Right cardiac atrium (tissue), 5 donors: Measurements from ENCODE around the gene ZNF215. TPM values are rescaled to one million over a fixed set of nuclear protein-coding genes. Genes with fewer than 3 reads are reported as not detected.

Source experiments
- ATAC-seq, 2 donors: fragments of 200-7000 bp; cut with Tn5 transposase; one replicate each; pipeline versions ENCODE4 v1.8.0 to v1.9.1; 2020; ENCODE audit warnings: moderate library complexity in 2 of 2, mild to moderate bottlenecking in 1 of 2
- DNase-seq, 3 donors: peaks; one replicate each; pipeline ENCODE4 v3.0.0-alpha.2; 2020
- H3K27ac ChIP-seq: one replicate; pipeline ENCODE4 v1.5.1; 2013; ENCODE audit warnings: mild to moderate bottlenecking, low read length, control low read depth, moderate library complexity
- H3K27me3 ChIP-seq: one replicate; pipeline ENCODE4 v1.6.1; 2013; ENCODE audit not compliant: control insufficient read depth, insufficient read depth
- H3K4me1 ChIP-seq: one replicate; pipeline ENCODE4 v1.6.1; 2013; ENCODE audit warnings: low read length; ENCODE audit not compliant: control insufficient read depth, insufficient read depth
- H3K4me3 ChIP-seq: one replicate; pipeline ENCODE4 v1.5.1; 2013; ENCODE audit warnings: low read length, control low read depth
- H3K9me3 ChIP-seq: one replicate; pipeline ENCODE4 v1.6.1; 2013; ENCODE audit warnings: low read length; ENCODE audit not compliant: control insufficient read depth
- WGBS: extraction: QIAGEN DNeasy Blood & Tissue Kit; methylation state at CpG from one replicate; pipeline ENCODE4 v1.1.7; 2013; 5-methylcytosine and 5-hydroxymethylcytosine counted together
- intact Hi-C, 4 donors: fragments of 100-400 bp; cut with DNase I; formaldehyde crosslinking; loops; one replicate each; pipeline versions ENCODE4 v1.11.0 to v1.14.0; 2022 to 2023
- polyA plus RNA-seq: library from polyadenylated mRNA; stranded (reverse); fragments of 200-250 nt; gene quantifications from one replicate; pipeline ENCODE4 v1.2.3, GENCODE V29; 2013
- total RNA-seq, 4 donors: library from RNA; stranded (reverse); fragmentation: NEBNext Ultra II Directional; extraction: Animal tissue kit (Norgen Biotek cat#: 25700); gene quantifications; one replicate each; pipeline ENCODE4 v1.2.1, GENCODE V29; 2021
- donor health status: healthy with polysubstance abuse.
- donor health status: DM: no; HTN: yes; CAD: no.
- donor health status: DM: no; HTN: no; CAD: no.
- donor health status: DM: no; HTN: yes; CAD: no; lungs with severe emphysema.
- donor health status: DM: yes; HTN: yes; CAD: no.

Gene ZNF215
- total and polyA plus RNA-seq, 5 donors: 0.14 to 1.0 (median 0.64) TPM

- WGBS: 48% methylated on average over 11 of the region's 11 CpGs
- ATAC-seq: no peak
- no peaks in the 10 kb centered on the region for H3K9me3 ChIP-seq
- intact Hi-C loops: no loop called here
- DNase-seq: no peak
- no peak overlapping the region for H3K4me3 ChIP-seq
- no peak overlapping the region for H3K27ac ChIP-seq
- H3K27me3 ChIP-seq: no peaks in the 10 kb centered on the region
- H3K4me1 ChIP-seq: no peaks in the 10 kb centered on the region
Measured at GRCh38 chr11:6992457-6993417, 66.5 kb downstream of the ZNF215 start.

DNA sequence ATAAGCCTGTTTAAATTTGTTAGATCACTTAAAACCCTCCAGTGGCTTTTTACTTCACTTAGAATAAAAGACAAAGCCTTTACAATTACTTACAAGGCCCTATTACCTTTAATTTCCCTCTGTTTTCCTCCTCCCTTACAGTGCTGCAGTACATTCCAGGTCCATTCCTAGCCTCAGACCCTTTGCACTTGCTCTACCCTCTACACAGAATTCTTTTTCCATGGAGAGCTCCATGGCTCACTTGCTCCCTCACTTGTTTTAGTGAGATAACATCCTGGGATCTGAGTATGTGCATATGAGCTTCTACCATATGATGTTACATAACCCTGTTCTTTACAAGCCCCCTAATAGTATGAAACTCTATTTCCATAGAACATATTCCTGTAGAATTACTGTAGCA, 69.5 kb downstream of the ZNF215 start:
- intact Hi-C loops: no loop called here

GRCh38 chr11:7004482-7004881, 78.3 kb downstream of the ZNF215 start:
- no peak overlapping the region for H3K4me3 ChIP-seq
- intact Hi-C loops: no loop called here
- ATAC-seq (peak in 1 of 2 donors; percentile 35), DNase-seq (peak in 1 of 3 donors; percentile 16)
- H3K4me1 ChIP-seq: no peaks in the 10 kb centered on the region
- no peaks in the 10 kb centered on the region for H3K27me3 ChIP-seq
- 18% methylated on average over 3 of the region's 3 CpGs for WGBS
- H3K27ac ChIP-seq: no peak overlapping the region
- H3K9me3 ChIP-seq: no peaks in the 10 kb centered on the region

More for the DNA sequence above, 69.5 kb downstream of the ZNF215 start:
- DNase-seq: no peak
- no peak overlapping the region for H3K4me3 ChIP-seq
- H3K4me1 ChIP-seq: no peaks in the 10 kb centered on the region
- H3K9me3 ChIP-seq: no peaks in the 10 kb centered on the region
- no peak for ATAC-seq
- H3K27me3 ChIP-seq: no peaks in the 10 kb centered on the region
- no peak overlapping the region for H3K27ac ChIP-seq

Other genes starting within 250 kb of the ZNF215 start
- gene MRPL17, start 243.1 kb upstream of the ZNF215 start, total RNA-seq: 10 to 100 TPM; 36.7 to 45.1 (median 41.9) TPM
- 44.7 TPM for gene MRPL17, start 243.1 kb upstream of the ZNF215 start, polyA plus RNA-seq
- not detected for gene OR2AG2, start 154.4 kb upstream of the ZNF215 start, total RNA-seq
- gene OR2AG2, start 154.4 kb upstream of the ZNF215 start, polyA plus RNA-seq: not detected
- not detected for gene OR2AG1, start 143.4 kb upstream of the ZNF215 start, total RNA-seq
- not detected for gene OR2AG1, start 143.4 kb upstream of the ZNF215 start, polyA plus RNA-seq
- under 1 TPM in 2 of 4 donors, not detected in 2; 0.06 to 0.08 TPM for gene OR6A2, start 126.7 kb upstream of the ZNF215 start, total RNA-seq
- gene OR6A2, start 126.7 kb upstream of the ZNF215 start, polyA plus RNA-seq: not detected
- gene OR10A5, start 80.7 kb upstream of the ZNF215 start, total RNA-seq: not detected
- not detected for gene OR10A5, start 80.7 kb upstream of the ZNF215 start, polyA plus RNA-seq
- not detected for gene OR10A2, start 63.4 kb upstream of the ZNF215 start, total RNA-seq
- not detected for gene OR10A2, start 63.4 kb upstream of the ZNF215 start, polyA plus RNA-seq
- gene OR10A4, start 49.8 kb upstream of the ZNF215 start, total RNA-seq: not detected
- gene OR10A4, start 49.8 kb upstream of the ZNF215 start, polyA plus RNA-seq: not detected
- not detected for gene OR2D2, start 33.9 kb upstream of the ZNF215 start, total RNA-seq
- not detected for gene OR2D2, start 33.9 kb upstream of the ZNF215 start, polyA plus RNA-seq
- gene OR2D3, start 5.4 kb upstream of the ZNF215 start, total RNA-seq: not detected
- not detected for gene OR2D3, start 5.4 kb upstream of the ZNF215 start, polyA plus RNA-seq
- gene ZNF214, start 93.9 kb downstream of the ZNF215 start, total RNA-seq: 1 to 10 TPM; 1.5 to 2.1 (median 2.1) TPM
- 0.48 TPM for gene ZNF214, start 93.9 kb downstream of the ZNF215 start, polyA plus RNA-seq
- gene NLRP14, start 94.1 kb downstream of the ZNF215 start, total RNA-seq: under 1 TPM in 1 of 4 donors, not detected in 3; 0.08 TPM
- 0.05 TPM for gene NLRP14, start 94.1 kb downstream of the ZNF215 start, polyA plus RNA-seq
- gene RBMXL2, start 162.6 kb downstream of the ZNF215 start, total RNA-seq: not detected
- not detected for gene RBMXL2, start 162.6 kb downstream of the ZNF215 start, polyA plus RNA-seq